ENCODE results near the gene MCRIP2. TPM values are rescaled to one million over a fixed set of nuclear protein-coding genes. Genes with fewer than 3 reads are reported as not detected.
"Not testable (repeated sequence)": the region's sequence is repeated elsewhere in the genome, so short reads cannot be mapped to it uniquely, and the experiment has no call there.

MCRIP2 gene, protein sequence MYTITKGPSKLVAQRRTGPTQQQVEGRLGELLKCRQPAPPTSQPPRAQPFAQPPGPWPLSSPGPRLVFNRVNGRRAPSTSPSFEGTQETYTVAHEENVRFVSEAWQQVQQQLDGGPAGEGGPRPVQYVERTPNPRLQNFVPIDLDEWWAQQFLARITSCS
- 8.5 and 20.9 TPM in 2 replicates for total RNA-seq (2014; rRNA removed; shearing (Covaris generic))

GRCh38 chr16:641326-642188, at the start of gene MCRIP2:
Gene MCRIP2, plus strand, starts transcription at chr16:641828. Its CDS starts 164 bp downstream, at chr16:641992.
- DNase-seq (ENCODE audit: low read depth), result peak; percentile 70

DNA sequence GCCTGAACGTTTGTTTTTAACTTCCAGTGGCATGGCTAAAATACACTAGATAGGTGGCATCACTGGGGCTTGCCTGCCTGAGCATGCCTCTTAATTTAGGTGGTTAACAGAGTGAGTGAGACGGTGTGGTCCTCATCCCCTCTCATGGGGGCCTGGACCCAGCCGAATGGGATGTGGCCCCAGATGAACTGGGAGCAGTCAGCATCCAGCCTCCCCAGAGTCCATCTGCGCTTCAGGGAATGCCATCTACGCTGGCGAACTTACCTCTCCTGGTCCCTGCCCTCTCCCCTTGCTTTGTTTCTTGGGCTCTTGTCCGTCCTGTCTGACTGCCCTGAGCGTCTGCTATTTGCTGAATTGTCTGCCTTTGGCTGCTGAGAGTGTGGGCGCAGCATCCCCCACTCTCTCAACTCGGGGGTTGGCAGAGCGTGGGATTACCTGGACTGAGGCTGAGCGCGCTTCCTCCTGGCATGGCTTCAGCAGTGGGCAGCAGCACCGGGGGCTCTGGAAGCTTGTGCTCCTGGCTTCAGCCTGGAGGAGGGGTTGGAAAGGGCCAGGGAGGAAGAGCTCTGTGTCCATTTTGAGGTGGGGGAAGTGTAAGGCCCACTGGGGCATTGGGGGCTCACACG, 49.6 kb upstream of the MCRIP2 start:
- no peak for DNase-seq (ENCODE audit: low read depth)

GRCh38 chr16:592518-593306, 48.9 kb upstream of the MCRIP2 start:
- no peak for DNase-seq (ENCODE audit: low read depth)

- no peak for DNase-seq (ENCODE audit: low read depth)
Measured at GRCh38 chr16:593406-593805, 48.2 kb upstream of the MCRIP2 start.

DNA sequence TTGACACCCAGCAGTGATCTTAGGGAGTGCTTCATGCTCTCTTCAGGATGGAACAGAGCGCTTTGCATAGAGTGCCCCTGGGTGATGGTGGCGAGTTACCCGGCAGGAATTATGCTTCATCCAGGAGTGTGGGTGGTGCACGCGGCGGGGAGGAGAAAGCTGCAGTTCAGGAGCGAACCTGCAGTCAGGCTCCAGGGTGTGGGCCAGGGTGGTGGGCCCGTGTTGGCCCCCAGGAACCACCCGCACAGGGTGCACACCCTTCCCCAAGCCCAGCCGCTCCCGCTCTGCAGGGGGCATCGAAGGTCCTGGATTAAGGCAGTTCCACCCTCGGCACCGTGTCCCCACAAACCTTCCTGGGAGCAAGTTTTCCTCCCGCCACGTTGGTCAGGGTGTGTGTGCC, 47.8 kb upstream of the MCRIP2 start:
- no peak for DNase-seq (ENCODE audit: low read depth)

DNA sequence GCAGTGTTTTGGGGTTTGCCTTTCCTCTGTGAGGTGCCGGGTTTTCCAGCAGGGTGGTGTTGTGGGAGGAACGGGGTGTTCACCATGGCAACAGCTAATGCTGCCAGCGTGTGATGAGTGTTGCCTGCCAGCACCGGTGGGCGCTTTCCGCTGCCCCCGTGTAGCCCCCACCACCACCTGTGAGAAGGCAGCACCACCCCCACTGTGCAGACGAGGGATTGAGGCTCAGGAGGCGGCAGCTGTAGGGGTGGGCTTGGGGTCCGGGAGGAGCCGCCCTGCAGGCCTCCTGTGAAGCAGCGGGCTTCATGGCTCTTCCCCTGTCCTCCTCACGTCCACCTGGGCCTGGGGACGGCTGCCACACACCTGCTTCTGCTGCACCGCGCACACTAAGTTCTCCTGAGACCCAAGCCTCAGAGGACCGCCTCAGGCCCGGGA, 46.5 kb upstream of the MCRIP2 start:
- no peak for DNase-seq (ENCODE audit: low read depth)

DNA sequence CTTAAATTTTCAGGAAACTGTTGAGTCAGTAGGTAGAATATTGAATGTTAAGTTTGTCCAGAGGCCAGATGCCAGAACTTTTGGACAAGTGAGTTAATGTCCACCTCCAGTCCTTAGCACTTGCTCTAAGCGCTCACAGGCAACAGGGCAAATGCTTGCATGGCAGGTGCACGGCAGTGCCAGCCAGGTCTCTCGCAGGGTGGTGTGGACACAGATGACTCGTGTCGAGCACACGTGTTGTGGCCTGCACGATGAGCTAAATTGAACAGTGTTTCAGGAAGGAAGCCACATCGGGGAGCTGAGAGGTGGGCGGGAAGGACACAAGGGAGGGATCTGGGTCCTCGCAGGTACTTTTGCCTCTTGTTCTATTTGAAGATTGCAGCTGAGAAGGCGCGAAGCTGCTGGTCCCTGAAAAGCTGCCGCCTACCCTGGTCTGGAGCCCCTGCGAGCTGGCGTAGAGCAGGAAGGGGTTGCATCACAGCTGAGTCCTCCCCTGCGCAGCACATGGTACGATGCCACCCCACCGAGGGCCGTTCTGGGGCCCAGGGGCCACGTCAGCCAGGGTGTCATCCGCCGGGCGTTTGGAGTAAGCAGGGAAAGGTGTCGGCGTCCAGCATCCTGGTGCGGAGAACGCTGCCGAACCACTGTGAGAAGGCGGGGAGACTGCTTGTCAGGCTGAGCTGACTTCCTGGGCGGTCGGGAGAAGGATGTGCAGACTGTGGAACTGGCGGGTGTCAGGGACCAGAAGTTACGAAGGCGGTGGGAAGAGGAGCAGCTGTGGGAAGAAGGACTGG, 45.5 kb upstream of the MCRIP2 start:
- DNase-seq (ENCODE audit: low read depth), result no peak

DNA sequence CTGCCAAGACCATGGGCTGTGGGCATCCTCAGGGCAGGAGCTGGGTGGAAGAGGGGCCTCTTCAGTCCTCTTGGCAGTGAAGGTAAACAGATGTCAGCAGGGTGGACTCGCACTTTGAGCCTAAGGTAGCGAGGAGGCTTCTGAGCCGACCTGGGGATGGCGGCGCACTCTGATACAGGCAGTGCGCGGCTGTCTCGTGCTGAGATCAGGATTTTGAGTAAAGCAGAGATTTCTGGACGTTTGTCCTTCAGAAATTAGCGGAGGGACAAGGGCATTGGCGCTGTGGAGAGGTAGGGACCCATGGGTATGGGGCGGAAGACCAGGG, 44.9 kb upstream of the MCRIP2 start:
- DNase-seq (ENCODE audit: low read depth), result no peak

- not testable (repeated sequence) for DNase-seq (ENCODE audit: low read depth)
Measured at GRCh38 chr16:597655-598054, 44.0 kb upstream of the MCRIP2 start.

GRCh38 chr16:598823-599739, 42.5 kb upstream of the MCRIP2 start:
- DNase-seq (ENCODE audit: low read depth), result no peak

- no peak for DNase-seq (ENCODE audit: low read depth)
Measured at GRCh38 chr16:600781-601180, 40.8 kb upstream of the MCRIP2 start.

DNA sequence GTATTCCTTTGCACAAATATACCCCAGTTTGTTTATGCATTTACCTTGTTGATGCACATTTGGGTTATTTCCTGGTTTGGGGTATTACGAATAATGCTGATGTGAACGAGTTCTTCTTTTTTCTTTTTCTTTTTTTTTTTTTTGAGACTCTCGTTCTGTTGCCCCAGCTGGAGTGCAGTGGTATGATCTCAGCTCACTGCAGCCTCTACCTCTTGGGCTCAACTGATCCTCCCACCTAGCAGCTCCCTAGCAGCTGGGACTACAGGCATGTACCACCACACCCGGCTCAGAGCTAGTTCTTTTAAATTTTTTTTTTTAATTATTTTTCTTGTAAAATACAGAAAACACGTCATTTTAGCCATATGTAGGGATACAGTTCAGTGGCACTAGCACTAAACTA, 37.7 kb upstream of the MCRIP2 start:
- DNase-seq (ENCODE audit: low read depth), result no peak

GRCh38 chr16:606656-607307, 34.8 kb upstream of the MCRIP2 start:
- DNase-seq (ENCODE audit: low read depth), result no peak

DNA sequence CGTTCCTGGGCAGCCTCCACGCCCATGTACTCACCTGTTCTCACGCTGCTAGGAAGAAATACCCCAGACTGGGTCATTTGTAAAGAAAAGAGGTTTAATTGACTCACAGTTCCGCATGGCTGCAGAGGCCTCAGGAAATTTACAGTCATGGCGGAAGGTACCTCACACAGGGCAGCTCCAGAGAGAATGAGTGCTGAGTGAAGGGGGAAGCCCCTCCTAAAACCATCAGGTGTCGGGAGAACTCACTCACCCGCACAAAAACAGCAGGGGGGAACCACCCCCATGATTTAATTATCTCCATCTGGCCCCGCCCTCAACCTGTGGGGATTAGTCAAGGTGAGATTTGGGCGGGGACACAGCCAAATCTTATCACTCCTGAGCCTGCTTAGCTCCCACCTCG, 33.6 kb upstream of the MCRIP2 start:
- DNase-seq (ENCODE audit: low read depth), result no peak

GRCh38 chr16:609316-609715, 32.3 kb upstream of the MCRIP2 start:
- DNase-seq (ENCODE audit: low read depth), result no peak

GRCh38 chr16:609984-610383, 31.6 kb upstream of the MCRIP2 start:
- no peak for DNase-seq (ENCODE audit: low read depth)

GRCh38 chr16:610513-611381, 30.9 kb upstream of the MCRIP2 start:
- DNase-seq (ENCODE audit: low read depth), result no peak

- no peak for DNase-seq (ENCODE audit: low read depth)
Measured at GRCh38 chr16:615122-615521, 26.5 kb upstream of the MCRIP2 start.
